ENCODE data around the gene RYR1.

- TF ChIP-seq POLR2A (IDR thresholded peaks at IDR 0.05; ENCODE audit: extremely low read depth, insufficient read length) (no peak), CTCF (IDR thresholded peaks at IDR 0.05; ENCODE audit: low read depth, low read length) (no peak), MYC (IDR thresholded peaks at IDR 0.05; ENCODE audit: low read depth, low read length) (no peak)
Measured at GRCh38 chr19:38425222-38425809, 8.2 kb upstream of the RYR1 start.
